HG02623 (cell line): ENCODE data around the gene ARSB.
"Not testable (repeated sequence)": the region's sequence is repeated elsewhere in the genome, so short reads cannot be mapped to it uniquely, and the experiment has no call there.

Experiments
- ATAC-seq: cut with Tn5 transposase; IDR thresholded peaks from one replicate; pipeline ENCODE4 v1.9.1; 2021; ENCODE audit warnings: moderate library complexity; ENCODE audit not compliant: unreplicated experiment

The ARSB gene

GRCh38 chr5:78758169-78758839 lies 226.8 kb downstream of the ARSB start:
- peak; percentile 65 for ATAC-seq

GRCh38 chr5:78757269-78758053 lies 227.6 kb downstream of the ARSB start:
- ATAC-seq = peak; percentile 41

GRCh38 chr5:78756858-78757257 lies 228.3 kb downstream of the ARSB start:
- ATAC-seq = no peak

- ATAC-seq = no peak
Observed at GRCh38 chr5:78755822-78756429, 229.2 kb downstream of the ARSB start.

GRCh38 chr5:78754655-78755054 lies 230.5 kb downstream of the ARSB start:
- ATAC-seq = no peak

- no peak for ATAC-seq
Observed at GRCh38 chr5:78753093-78753531, 232.0 kb downstream of the ARSB start.

GRCh38 chr5:78751872-78752271 lies 233.2 kb downstream of the ARSB start:
- no peak for ATAC-seq

GRCh38 chr5:78750281-78750680 lies 234.8 kb downstream of the ARSB start:
- ATAC-seq = no peak

- no peak for ATAC-seq
Observed at GRCh38 chr5:78747705-78748359, 237.3 kb downstream of the ARSB start.

- no peak for ATAC-seq
Observed at GRCh38 chr5:78747055-78747454, 238.1 kb downstream of the ARSB start.

GRCh38 chr5:78746021-78746770 lies 238.9 kb downstream of the ARSB start:
- no peak for ATAC-seq

GRCh38 chr5:78744951-78745534 lies 240.1 kb downstream of the ARSB start:
- ATAC-seq = no peak

- ATAC-seq = no peak
Observed at GRCh38 chr5:78741019-78741418, 244.1 kb downstream of the ARSB start.

GRCh38 chr5:78738693-78739300 lies 246.3 kb downstream of the ARSB start:
- ATAC-seq = no peak

- no peak for ATAC-seq
Observed at GRCh38 chr5:78738104-78738503, 247.0 kb downstream of the ARSB start.

GRCh38 chr5:78735834-78736463 lies 249.2 kb downstream of the ARSB start:
- ATAC-seq = no peak

- ATAC-seq = no peak
Observed at GRCh38 chr5:78734950-78735349, 250.2 kb downstream of the ARSB start.

GRCh38 chr5:78734094-78734845 lies 250.8 kb downstream of the ARSB start:
- ATAC-seq = no peak

GRCh38 chr5:78732721-78733120 lies 252.4 kb downstream of the ARSB start:
- not testable (repeated sequence) for ATAC-seq
